Thyroid gland (tissue), 4 donors: Measurements from ENCODE around the gene HCFC1.

Source experiments
- POLR2A ChIP-seq, 2 donors: fragments of 450-650 bp; IDR thresholded peaks; one replicate each; pipeline ENCODE4 v1.6.1; 2017; ENCODE audit warnings: antibody characterized with exemption in 2 of 2, mild to moderate bottlenecking in 2 of 2, moderate library complexity in 1 of 2
- TF ChIP-seq, protein P1 (sequence below), 6 experiments: fragments of 200-600 bp in 3 of 6; fragments of 450-650 bp in 3 of 6; sonication (generic) in 3 of 6; IDR thresholded peaks; one replicate each; pipeline ENCODE4 v1.5.1; 2016 to 2019; ENCODE audit warnings: antibody characterized with exemption in 6 of 6, mild to moderate bottlenecking in 2 of 6, inconsistent platforms in 1 of 6, moderate library complexity in 1 of 6

DNA sequence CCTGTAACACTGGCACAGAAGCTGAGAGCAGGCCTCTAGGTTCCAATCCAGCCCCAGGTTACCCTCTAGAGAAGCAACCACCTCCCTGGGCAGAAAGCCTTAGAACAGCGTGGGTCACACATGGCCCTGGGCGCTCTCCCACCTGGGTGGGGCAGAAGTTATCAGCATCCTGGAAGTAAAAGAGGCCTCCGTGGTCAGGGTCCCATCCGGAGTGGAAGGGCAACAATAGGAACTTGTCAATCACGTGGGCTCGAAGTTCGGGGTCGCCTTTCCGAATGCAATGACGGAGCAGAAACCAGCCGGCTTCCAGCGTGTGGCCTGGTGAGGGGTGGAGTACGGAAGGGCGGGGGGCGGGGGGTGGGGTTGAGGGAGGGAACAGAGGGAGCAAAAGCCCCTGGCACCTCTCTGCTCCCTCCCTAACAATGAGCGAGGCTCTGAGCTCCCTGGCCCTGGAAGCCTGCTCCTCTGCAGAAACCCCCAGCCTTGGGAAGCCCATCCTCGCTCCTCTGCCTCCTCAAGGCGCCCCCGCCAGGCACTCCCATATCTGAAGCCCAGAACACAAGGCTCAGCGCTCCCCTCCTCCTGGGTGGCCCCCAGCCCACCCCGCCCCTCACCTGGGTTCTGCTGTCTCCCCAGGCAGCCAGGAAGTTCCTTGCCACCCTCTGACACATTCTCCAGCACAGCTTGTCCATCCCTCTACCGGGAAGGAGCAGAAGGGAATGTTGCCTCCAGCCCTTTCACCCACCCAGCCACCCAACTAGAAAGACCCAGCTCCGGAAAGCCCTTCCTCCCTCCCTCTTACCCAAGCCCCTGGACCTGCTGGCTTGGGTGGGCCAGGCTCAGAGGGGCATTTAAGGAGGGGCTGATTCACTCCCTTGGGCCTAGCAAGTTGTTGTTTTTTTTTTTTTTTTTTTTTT lies 30.0 kb downstream of the HCFC1 start:
- no peak for TF ChIP-seq POLR2A (IDR thresholded peaks at IDR 0.05)
- TF ChIP-seq, protein P1, sequence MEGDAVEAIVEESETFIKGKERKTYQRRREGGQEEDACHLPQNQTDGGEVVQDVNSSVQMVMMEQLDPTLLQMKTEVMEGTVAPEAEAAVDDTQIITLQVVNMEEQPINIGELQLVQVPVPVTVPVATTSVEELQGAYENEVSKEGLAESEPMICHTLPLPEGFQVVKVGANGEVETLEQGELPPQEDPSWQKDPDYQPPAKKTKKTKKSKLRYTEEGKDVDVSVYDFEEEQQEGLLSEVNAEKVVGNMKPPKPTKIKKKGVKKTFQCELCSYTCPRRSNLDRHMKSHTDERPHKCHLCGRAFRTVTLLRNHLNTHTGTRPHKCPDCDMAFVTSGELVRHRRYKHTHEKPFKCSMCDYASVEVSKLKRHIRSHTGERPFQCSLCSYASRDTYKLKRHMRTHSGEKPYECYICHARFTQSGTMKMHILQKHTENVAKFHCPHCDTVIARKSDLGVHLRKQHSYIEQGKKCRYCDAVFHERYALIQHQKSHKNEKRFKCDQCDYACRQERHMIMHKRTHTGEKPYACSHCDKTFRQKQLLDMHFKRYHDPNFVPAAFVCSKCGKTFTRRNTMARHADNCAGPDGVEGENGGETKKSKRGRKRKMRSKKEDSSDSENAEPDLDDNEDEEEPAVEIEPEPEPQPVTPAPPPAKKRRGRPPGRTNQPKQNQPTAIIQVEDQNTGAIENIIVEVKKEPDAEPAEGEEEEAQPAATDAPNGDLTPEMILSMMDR (IDR thresholded peaks at IDR 0.05), result no peak
